ENCODE data around the gene CAMKK1.
"Not testable (repeated sequence)": the region's sequence is repeated elsewhere in the genome, so short reads cannot be mapped to it uniquely, and the experiment has no call there.

Gene CAMKK1

GRCh38 chr17:3879591-3880417 is 13.0 kb downstream of the CAMKK1 start:
- DNase-seq (ENCODE audit: low read depth), result no peak

- DNase-seq (ENCODE audit: low read depth), result no peak
These were observed 13.7 kb downstream of the CAMKK1 start for GRCh38 chr17:3879186-3879585.

- DNase-seq (ENCODE audit: low read depth), result no peak
These were observed 15.6 kb downstream of the CAMKK1 start for GRCh38 chr17:3877220-3877619.

GRCh38 chr17:3875317-3875716 is 17.5 kb downstream of the CAMKK1 start:
- DNase-seq (ENCODE audit: low read depth), result no peak

- DNase-seq (ENCODE audit: low read depth), result no peak
These were observed 19.0 kb downstream of the CAMKK1 start for GRCh38 chr17:3873862-3874261.

GRCh38 chr17:3870871-3871306 is 22.0 kb downstream of the CAMKK1 start:
- DNase-seq (ENCODE audit: low read depth), result no peak

- DNase-seq (ENCODE audit: low read depth), result no peak
These were observed 25.2 kb downstream of the CAMKK1 start for GRCh38 chr17:3867606-3868005.

- no peak for DNase-seq (ENCODE audit: low read depth)
These were observed 25.7 kb downstream of the CAMKK1 start for GRCh38 chr17:3867106-3867505.

- no peak for DNase-seq (ENCODE audit: low read depth)
These were observed 26.6 kb downstream of the CAMKK1 start for GRCh38 chr17:3866276-3866675.

- DNase-seq (ENCODE audit: low read depth), result no peak
These were observed 27.7 kb downstream of the CAMKK1 start for GRCh38 chr17:3865176-3865575.

- no peak for DNase-seq (ENCODE audit: low read depth)
These were observed 28.3 kb downstream of the CAMKK1 start for GRCh38 chr17:3864534-3864933.

- DNase-seq (ENCODE audit: low read depth), result no peak
These were observed 30.8 kb downstream of the CAMKK1 start for GRCh38 chr17:3861761-3862681.

GRCh38 chr17:3860939-3861700 is 31.7 kb downstream of the CAMKK1 start:
- DNase-seq (ENCODE audit: low read depth), result no peak

- no peak for DNase-seq (ENCODE audit: low read depth)
These were observed 32.9 kb downstream of the CAMKK1 start for GRCh38 chr17:3859940-3860339.

- DNase-seq (ENCODE audit: low read depth), result no peak
These were observed 35.4 kb downstream of the CAMKK1 start for GRCh38 chr17:3857261-3858105.

- not testable (repeated sequence) for DNase-seq (ENCODE audit: low read depth)
These were observed 38.6 kb downstream of the CAMKK1 start for GRCh38 chr17:3854204-3854603.

- DNase-seq (ENCODE audit: low read depth), result no peak
These were observed 40.3 kb downstream of the CAMKK1 start for GRCh38 chr17:3852561-3852960.

- no peak for DNase-seq (ENCODE audit: low read depth)
These were observed 41.3 kb downstream of the CAMKK1 start for GRCh38 chr17:3851461-3852100.

- no peak for DNase-seq (ENCODE audit: low read depth)
These were observed 44.5 kb downstream of the CAMKK1 start for GRCh38 chr17:3848229-3848835.

- no peak for DNase-seq (ENCODE audit: low read depth)
These were observed 45.6 kb downstream of the CAMKK1 start for GRCh38 chr17:3847165-3847670.
